GM19438 (cell line): ENCODE results near the gene KIAA1549.
"Not testable (repeated sequence)": the region's sequence is repeated elsewhere in the genome, so short reads cannot be mapped to it uniquely, and the experiment has no call there.

Experiments
- ATAC-seq: cut with Tn5 transposase; IDR thresholded peaks from one replicate; pipeline ENCODE4 v1.9.1; 2021; ENCODE audit warnings: low read depth; ENCODE audit not compliant: unreplicated experiment

KIAA1549 gene

DNA sequence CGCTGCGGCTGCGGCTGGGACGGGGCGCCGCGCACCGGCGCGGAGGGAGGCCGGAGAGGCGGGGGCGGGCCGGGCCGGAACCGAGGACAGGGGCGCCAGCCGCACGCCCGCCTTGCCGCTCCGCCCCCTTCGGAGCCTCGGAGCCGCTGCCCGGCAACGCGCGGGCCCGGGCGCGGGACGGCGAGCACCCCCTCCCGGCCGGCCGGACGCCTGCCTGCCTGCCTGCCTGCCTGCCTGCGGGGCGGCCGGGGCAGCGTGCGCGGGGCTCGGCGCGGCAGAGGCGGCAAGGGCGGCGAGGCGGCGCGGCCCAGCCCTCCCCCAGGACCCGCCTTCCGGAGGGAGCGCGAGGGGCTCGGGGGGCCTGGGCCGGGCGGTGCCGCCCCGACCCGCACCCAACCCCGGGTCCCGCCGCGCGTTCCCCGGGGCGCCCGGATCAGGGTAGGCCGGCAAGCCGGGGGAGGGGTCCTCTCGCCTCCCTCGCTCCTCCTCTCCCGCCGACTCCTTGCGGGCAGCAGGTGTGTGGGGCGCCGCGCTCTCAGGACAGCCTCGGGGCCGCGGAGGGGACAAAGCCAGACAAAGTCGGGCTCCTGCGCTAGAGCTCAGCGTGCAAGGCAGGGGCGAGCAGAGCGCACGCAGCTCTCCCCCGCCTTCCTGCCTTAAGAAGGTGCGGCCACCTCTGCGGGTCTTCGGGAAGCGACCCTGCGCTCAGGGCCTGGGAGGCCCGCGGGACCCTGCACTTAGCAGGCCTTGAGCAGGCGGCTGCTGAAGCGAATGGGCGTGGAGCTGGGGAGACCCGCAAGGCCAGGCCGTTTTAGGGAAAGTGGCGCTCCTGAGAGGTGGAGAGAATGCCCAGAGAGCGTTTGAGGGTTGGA lies at the start of gene KIAA1549:
Gene KIAA1549, minus strand, starts transcription at position 58 of the 872 bp plus-strand sequence. CDS start 120 bp downstream, outside the sequence.
- ATAC-seq = peak; percentile 83

DNA sequence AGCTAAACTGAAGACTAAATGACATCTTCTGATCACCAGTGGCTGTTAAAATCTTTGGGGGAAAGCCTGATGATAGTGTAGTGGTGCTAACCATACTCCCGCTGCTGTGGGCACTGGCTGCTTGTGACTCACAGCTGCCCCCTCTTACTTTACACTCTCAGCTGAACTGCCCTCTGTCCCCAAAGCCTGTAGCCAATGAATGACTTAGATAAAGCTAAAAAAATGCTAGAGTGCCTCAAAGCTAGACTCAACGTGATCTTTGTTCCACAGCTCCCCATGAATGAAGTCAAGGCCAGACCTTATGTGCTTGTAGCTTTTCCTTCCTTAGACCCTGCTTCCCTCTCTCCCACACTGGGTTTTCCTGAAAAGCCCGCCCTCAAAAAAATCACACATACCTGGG lies 48.2 kb upstream of the KIAA1549 start:
- ATAC-seq = no peak

- ATAC-seq = no peak
These were observed 45.4 kb upstream of the KIAA1549 start for GRCh38 chr7:139026551-139026950.

DNA sequence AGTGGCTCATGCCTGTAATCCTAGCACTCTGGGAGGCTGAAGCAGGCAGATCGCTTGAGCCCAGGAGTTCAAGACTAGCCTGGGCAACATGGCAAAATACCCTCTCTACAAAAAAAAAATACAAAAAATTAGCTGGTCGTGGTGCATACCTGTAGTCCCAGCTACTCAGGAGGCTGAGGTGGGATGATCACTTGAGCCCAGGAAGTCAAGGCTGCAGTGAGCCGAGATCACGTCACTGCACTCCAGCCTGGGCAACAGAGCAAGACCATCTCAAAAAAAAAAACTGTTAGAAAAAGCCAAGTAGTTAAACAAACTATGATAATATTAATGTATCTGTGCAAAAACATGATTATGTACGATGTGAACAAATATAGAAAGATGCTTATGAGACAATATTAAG lies 44.7 kb upstream of the KIAA1549 start:
- ATAC-seq = not testable (repeated sequence)

DNA sequence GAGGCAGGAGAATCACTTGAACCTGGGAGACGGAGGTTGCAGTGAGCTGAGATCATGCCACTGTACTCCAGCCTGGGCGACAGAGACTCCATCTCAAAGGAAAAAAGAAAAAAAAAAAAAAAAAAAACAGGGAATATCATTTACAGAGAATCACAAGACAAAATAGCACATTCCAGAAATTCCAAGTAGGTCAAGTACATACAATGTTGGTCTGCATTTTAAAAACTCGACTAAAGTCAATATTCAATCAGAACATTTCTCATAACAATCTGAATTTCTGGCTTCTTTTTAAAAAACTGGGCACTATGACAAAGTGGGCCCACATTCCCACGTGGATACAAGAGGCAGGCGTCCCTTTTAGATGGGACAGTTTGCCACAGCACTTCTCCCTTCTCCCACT lies 41.9 kb upstream of the KIAA1549 start:
- ATAC-seq = no peak

DNA sequence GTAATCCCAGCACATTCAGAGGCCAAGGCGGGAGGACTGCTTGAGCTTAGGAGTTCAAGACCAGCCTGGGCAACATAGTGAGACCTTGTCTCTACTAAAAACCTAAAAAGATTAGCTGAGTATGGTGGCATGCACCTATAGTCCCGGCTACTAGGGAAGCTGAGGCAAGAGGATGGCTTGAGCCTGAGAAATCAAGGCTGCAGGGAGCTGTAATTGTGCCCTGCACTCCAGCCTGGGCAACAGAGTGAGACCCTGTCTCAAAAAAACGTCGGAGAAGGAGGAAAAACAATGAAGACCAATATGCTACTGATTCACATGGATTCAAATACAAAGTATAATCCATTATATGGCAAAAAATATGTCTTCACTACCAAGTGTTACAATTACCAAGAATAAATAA lies 41.1 kb upstream of the KIAA1549 start:
- no peak for ATAC-seq

GRCh38 chr7:139018910-139019309 lies 37.7 kb upstream of the KIAA1549 start:
- no peak for ATAC-seq

DNA sequence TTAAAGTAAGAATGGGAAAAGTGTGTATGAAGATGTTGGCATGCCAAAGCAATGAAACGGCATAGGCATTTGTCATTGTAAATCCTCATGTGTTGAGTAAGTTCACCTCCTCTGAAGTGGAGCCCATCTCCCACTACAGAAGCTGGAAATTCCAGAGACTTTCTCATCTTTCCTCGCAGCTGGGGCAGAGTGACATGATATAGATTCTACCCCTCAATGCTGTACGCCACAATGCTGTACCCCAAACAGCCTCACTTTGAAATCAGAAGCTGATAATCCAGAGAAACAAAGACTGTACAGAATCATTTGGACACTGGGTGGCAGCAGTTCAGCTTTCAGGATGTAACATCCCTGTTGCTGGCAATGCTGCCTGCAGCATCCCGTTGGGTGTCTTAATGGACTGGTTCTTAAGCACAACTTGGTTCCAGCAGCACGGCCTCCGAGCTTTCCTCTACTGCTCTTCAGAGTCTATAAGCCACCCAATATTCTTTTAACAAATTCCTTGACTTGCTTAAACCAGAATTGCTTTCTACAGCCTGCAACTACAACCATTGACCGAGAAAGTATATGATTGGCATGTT lies 35.8 kb upstream of the KIAA1549 start:
- peak; percentile 91 for ATAC-seq

DNA sequence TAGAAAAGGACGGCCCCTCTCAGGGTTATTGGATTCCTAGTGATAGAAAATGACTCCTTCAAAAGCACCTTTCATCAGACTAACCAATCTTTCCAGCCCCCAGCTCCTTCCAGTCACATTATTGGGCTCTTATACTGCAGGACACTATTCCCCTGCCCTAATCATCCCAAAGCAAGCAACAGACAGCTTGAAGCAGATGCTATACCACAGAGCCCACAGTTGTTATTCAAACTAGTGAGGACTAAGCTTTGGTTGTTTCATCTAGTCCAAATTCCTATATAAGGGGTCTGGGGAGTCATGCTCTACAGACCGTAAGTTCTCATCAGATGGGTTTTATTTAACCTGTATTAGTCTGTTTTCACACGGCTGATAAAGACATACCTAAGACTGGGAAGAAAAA lies 30.2 kb upstream of the KIAA1549 start:
- ATAC-seq = no peak

DNA sequence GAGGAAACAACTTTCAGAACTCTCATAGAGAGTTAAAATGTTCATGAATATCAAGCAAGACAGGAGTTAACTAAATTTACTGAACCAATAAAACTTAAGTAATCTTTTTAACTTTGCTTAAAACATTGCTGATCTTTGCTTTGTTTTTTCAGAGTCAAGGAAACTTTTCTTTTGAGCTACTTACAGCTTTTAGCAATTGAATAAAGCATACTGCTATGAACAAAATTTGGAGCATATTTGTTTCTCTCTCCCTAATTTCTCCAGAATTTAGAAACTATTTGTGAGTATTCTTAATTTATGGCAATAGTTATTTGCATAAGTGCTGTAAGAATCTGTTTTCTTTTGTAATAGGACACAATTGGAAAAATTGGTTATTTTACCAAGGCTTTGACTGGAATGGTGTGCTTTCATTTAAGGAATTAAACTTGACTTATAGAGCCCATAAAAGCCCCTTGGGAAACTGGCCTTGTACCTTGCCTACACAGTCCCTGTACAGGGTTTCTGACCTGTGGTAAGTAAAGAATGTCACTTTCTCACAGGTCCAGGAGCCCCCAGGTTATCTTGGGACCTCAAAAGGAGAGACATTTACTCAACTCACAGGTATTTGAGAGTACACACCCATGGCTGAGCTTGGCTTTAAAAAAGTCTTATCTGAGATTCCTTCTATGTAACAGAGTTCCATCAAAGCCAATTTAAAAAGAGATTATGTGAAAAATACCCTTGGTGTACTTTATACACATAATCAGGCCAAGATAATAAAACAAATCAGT lies 23.3 kb upstream of the KIAA1549 start:
- ATAC-seq = no peak

- ATAC-seq = no peak
These were observed 18.2 kb upstream of the KIAA1549 start for GRCh38 chr7:138999414-138999813.

DNA sequence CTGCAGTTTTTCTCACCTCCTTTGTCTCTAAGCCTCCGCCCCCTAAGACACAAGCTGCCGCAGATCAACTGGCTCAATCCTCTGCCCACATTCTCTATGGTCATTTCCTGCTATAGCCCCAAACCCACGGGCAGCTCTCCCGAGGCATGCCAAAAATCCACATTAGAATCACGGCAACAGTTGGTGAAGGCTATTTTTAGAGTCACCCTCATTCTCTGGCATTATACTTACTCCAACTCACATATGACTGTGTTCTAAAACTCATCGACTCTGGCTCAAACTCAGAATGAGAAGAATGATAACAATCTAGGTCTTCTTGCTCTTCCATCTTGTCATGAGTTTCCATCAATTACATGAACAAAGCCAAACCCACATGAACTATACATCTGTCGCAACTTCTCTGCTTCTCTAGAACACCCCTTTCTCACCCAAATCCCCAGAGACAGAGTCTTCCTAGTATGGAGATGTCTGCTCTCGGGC lies 10.9 kb upstream of the KIAA1549 start:
- ATAC-seq = no peak

- ATAC-seq = no peak
These were observed 6.5 kb upstream of the KIAA1549 start for GRCh38 chr7:138987686-138988085.

DNA sequence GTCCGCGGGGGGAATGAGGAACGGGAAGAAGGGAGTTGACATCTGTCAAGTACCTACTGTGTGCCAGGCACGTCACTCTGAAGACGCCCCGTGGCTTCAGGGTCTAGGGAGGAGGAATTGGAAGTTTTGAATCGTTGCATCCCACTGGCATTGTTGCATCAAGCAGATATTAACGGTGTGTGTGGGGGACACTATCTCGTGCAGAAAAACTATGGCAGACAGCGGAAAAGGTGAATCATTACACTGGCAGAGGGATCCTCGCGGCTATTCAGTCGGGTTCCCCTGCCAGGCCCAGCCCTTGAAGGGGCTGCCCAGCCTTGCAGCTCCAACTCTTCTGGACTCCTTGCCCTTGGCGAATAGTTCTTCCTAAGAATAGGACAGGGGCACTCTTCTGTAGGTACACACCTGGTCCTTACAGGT lies 1.0 kb upstream of the KIAA1549 start:
- no peak for ATAC-seq

DNA sequence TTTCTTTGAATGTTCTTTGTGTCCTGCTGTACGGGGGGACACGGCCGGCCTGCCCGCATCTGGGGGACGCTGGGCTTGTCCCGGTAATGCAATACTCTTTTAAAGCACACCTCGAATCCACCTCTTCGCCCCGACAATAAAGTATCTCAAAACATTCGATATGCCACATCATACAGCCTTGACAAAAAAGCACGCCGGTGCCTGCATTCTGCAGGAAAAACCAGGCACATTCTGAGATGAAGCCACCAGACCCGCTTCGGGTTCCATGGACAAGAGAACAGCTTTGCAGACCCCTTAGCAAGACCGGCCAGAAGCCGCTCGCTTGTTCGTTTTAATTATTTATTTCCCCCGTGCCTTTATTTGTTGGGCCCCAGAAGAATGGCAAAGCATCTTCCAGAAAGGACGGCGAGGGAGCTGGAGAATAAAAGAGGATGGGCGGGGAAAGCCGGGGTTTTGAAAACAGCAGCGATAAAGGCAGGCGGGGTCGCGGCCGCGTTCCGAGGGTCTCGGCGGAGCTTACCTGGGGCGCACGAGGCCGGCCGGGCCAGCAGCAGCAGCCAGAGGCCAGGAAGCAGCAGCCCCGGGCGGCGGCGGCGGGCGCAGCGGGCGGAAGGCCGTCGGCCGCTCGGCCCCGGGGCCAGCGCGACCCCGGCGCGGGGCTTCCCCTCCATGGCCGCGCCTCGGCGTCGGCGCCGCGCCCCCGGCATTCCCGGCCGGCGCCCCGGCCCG lies 462 bp downstream of the KIAA1549 start:
- peak; percentile 49 for ATAC-seq

DNA sequence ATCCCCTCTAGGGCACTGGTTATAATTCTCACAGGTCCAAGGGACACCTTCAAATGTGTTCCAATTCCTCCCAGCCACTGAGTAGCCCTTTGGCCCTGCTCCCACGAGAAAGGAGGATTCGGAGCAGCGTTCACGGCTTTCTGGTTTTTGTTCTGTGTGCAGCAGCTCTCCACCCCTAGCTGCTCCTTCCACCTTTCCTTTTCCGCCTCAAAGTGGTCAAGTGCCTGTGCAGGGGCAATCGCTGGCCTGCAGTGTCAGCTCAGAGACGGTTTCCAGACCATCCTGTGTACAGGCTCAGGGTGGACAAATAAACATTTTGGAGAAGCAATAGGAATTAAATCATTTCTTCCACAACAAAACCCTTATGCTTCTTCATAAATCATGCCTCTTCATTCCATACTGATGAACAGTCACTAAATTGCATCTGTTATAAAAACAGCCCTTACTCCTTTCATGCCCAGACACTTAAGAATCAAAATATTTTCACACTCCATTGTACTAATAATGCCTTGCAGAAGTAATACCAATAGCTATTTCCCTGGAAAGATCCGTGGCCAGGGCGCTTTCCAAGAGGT lies 1.1 kb downstream of the KIAA1549 start:
- ATAC-seq = no peak

GRCh38 chr7:138979226-138979979 lies 1.8 kb downstream of the KIAA1549 start:
- no peak for ATAC-seq

GRCh38 chr7:138978541-138979184 lies 2.5 kb downstream of the KIAA1549 start:
- no peak for ATAC-seq

DNA sequence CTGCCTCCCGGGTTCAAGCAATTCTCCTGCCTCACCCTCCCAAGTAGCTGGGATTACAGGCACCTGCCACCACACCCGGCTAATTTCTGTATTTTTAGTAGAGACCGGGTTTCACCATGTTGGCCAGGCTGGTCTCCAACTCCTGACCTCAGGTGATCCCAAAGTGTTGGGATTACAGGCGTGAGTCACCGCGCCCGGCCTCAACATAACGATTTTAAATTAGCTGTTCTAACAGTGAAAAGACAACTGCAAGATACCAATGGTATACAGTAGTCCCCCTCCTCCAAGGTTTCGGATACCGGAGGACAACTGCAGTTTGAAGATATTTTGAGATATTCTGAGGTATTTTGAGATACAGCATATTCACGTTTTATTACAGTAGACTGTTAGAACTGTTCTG lies 5.0 kb downstream of the KIAA1549 start:
- ATAC-seq = not testable (repeated sequence)
